HepG2 (cell line): ENCODE measurements around the gene INHA. TPM values are rescaled to one million over a fixed set of nuclear protein-coding genes. Genes with fewer than 3 reads are reported as not detected.

Experiments used
- ADNP ChIP-seq: sonication (generic); formaldehyde crosslinking; IDR thresholded peaks from 2 replicates; pipeline ENCODE4 v1.4.0; 2020; ENCODE audit warnings: missing genetic modification reagents
- AFF4 ChIP-seq: sonication (generic); formaldehyde crosslinking; IDR thresholded peaks from 2 replicates; pipeline ENCODE4 v1.4.0; 2020; ENCODE audit warnings: missing genetic modification reagents
- CC2D1A ChIP-seq: sonication (generic); formaldehyde crosslinking; IDR thresholded peaks from 2 replicates; pipeline ENCODE4 v1.8.1; 2023; ENCODE audit warnings: mild to moderate bottlenecking, missing genetic modification reagents
- E2F2 ChIP-seq: sonication (generic); formaldehyde crosslinking; IDR thresholded peaks from 2 replicates; pipeline ENCODE4 v1.4.0; 2020; ENCODE audit warnings: missing genetic modification reagents, borderline replicate concordance
- EHMT2 ChIP-seq: fragments of 200-600 bp; sonication (generic); IDR thresholded peaks from 2 replicates; pipeline ENCODE4 v1.7.0; 2017; ENCODE audit warnings: antibody characterized with exemption, low read depth, low read length, borderline replicate concordance
- KMT2A ChIP-seq: sonication (generic); formaldehyde crosslinking; IDR thresholded peaks from 2 replicates; pipeline ENCODE4 v1.4.0; 2020; ENCODE audit warnings: missing genetic modification reagents
- MIXL1 ChIP-seq: IDR thresholded peaks from 2 replicates; pipeline ENCODE4 v1.6.1; 2016
- PAF1 ChIP-seq: IDR thresholded peaks from 2 replicates; pipeline ENCODE4 v1.6.1; 2016; ENCODE audit warnings: missing genetic modification reagents, missing compliant biosample characterization
- POLR2AphosphoS5 ChIP-seq: IDR thresholded peaks from 2 replicates; pipeline ENCODE4 v1.6.1; 2012; ENCODE audit warnings: low read depth, low read length
- RXRB ChIP-seq: IDR thresholded peaks from 2 replicates; pipeline ENCODE4 v1.6.1; 2016; ENCODE audit warnings: borderline replicate concordance, missing genetic modification reagents, missing compliant biosample characterization
- SP4 ChIP-seq: sonication (generic); formaldehyde crosslinking; IDR thresholded peaks from 2 replicates; pipeline ENCODE4 v1.8.1; 2023; ENCODE audit warnings: mild to moderate bottlenecking, missing genetic modification reagents
- TOPORS ChIP-seq: sonication (generic); formaldehyde crosslinking; IDR thresholded peaks from 2 replicates; pipeline ENCODE4 v1.8.0; 2023; ENCODE audit warnings: mild to moderate bottlenecking, missing genetic modification reagents
- ZBTB8A ChIP-seq: sonication (generic); formaldehyde crosslinking; IDR thresholded peaks from 2 replicates; pipeline ENCODE4 v1.4.0; 2020; ENCODE audit warnings: mild to moderate bottlenecking, low read depth, missing genetic modification reagents, borderline replicate concordance
- ZFP37 ChIP-seq: sonication (generic); formaldehyde crosslinking; IDR thresholded peaks from 2 replicates; pipeline ENCODE4 v1.4.0; 2020; ENCODE audit warnings: missing genetic modification reagents, borderline replicate concordance
- ZGPAT ChIP-seq: IDR thresholded peaks from 2 replicates; pipeline ENCODE4 v1.6.1; 2016; ENCODE audit warnings: mild to moderate bottlenecking
- ZNF124 ChIP-seq: sonication (generic); formaldehyde crosslinking; IDR thresholded peaks from 2 replicates; pipeline ENCODE4 v1.4.0; 2020; ENCODE audit warnings: missing genetic modification reagents
- ZNF263 ChIP-seq: sonication (generic); formaldehyde crosslinking; IDR thresholded peaks from 2 replicates; pipeline ENCODE4 v1.4.0; 2020; ENCODE audit warnings: missing genetic modification reagents
- ZNF333 ChIP-seq: sonication (generic); formaldehyde crosslinking; IDR thresholded peaks from 2 replicates; pipeline ENCODE4 v1.4.0; 2020; ENCODE audit warnings: mild to moderate bottlenecking, missing genetic modification reagents, borderline replicate concordance
- ZNF704 ChIP-seq: sonication (generic); formaldehyde crosslinking; IDR thresholded peaks from 2 replicates; pipeline ENCODE4 v1.8.1; 2023; ENCODE audit warnings: mild to moderate bottlenecking, inconsistent platforms, moderate library complexity, missing genetic modification reagents, borderline replicate concordance
- ZNF720 ChIP-seq: sonication (generic); formaldehyde crosslinking; IDR thresholded peaks from 2 replicates; pipeline ENCODE4 v1.4.0; 2020; ENCODE audit warnings: missing genetic modification reagents
- ZNF746 ChIP-seq: sonication (generic); formaldehyde crosslinking; IDR thresholded peaks from 2 replicates; pipeline ENCODE4 v1.8.0; 2022; ENCODE audit warnings: mild to moderate bottlenecking, missing genetic modification reagents
- ZNF747 ChIP-seq: sonication (generic); formaldehyde crosslinking; IDR thresholded peaks from 2 replicates; pipeline ENCODE4 v1.8.1; 2023; ENCODE audit warnings: missing genetic modification reagents, mild to moderate bottlenecking, borderline replicate concordance
- polyA plus RNA-seq, 8 experiments: library from polyadenylated mRNA; depleted of rRNA in 3 of 8; stranded (reverse) in 7 of 8; unstranded in 1 of 8; fragments of >200 nt; fragmentation: Illumina TruSeq in 4 of 8; extraction: Trizol in 4 of 8; gene quantifications; 2 replicates each; pipeline versions ENCODE4 v1.2.1 to v1.2.3, GENCODE V29; 2011 to 2016; ENCODE audit warnings: low read depth in 4 of 8, missing spikeins in 1 of 8, mixed read lengths in 1 of 8; ENCODE audit not compliant: insufficient read depth in 1 of 8
- total RNA-seq, 5 experiments: library from RNA; depleted of rRNA; stranded (reverse); fragments of >200 nt; fragmentation: Illumina TruSeq; extraction: Trizol; gene quantifications; 2 replicates each; pipeline ENCODE4 v1.2.3, GENCODE V29; 2016; ENCODE audit warnings: low read depth in 1 of 5

INHA gene
- total and polyA plus RNA-seq, 2 of the 13 experiments (the other 11 are each of a cell fraction or from before 2014, with no cell fraction given) = 4.1 to 15.2 TPM

GRCh38 chr2:219597552-219598307 is 25.6 kb downstream of the INHA start, which contains the start of gene STK11IP (continued):
- TF ChIP-seq ADNP (no peak), ZNF747 (CRISPR knock-in tag) (peak; percentile 78), ZNF720 (CRISPR knock-in tag) (no peak), CC2D1A (CRISPR knock-in tag) (no peak), SP4 (CRISPR knock-in tag) (peak; percentile 95), KMT2A (CRISPR knock-in tag) (peak; percentile 84), TOPORS (CRISPR knock-in tag) (0 out of 2 replicates have a peak, but pooled peaks have one; percentile 23), PAF1 (CRISPR knock-in tag) (no peak), ZFP37 (CRISPR knock-in tag) (no peak), E2F2 (CRISPR knock-in tag) (no peak), EHMT2 (0 out of 2 replicates have a peak, but pooled peaks have one; percentile 23), ZBTB8A (no peak), MIXL1 (peak; percentile 17; the same call in 1 of the 2 replicates), ZNF124 (CRISPR knock-in tag) (peak; percentile 63; the same call in 1 of the 2 replicates), ZNF746 (CRISPR knock-in tag) (no peak), ZNF263 (CRISPR knock-in tag) (peak; percentile 86), ZNF333 (CRISPR knock-in tag) (0 out of 2 replicates have a peak, but pooled peaks have one; percentile 49), ZGPAT (peak; percentile 91), RXRB (CRISPR knock-in tag) (peak; percentile 65; the same call in 1 of the 2 replicates), POLR2AphosphoS5 (peak; percentile 93), AFF4 (peak; percentile 72; the same call in 1 of the 2 replicates), ZNF704 (CRISPR knock-in tag) (no peak; the same call in 1 of the 2 replicates)
